Measurements from ENCODE around the gene TBXAS1. TPM values are rescaled to one million over a fixed set of nuclear protein-coding genes. Genes with fewer than 3 reads are reported as not detected.

The TBXAS1 gene
- total RNA-seq, 1 experiment from 2014 or later, result 2.2 TPM

DNA sequence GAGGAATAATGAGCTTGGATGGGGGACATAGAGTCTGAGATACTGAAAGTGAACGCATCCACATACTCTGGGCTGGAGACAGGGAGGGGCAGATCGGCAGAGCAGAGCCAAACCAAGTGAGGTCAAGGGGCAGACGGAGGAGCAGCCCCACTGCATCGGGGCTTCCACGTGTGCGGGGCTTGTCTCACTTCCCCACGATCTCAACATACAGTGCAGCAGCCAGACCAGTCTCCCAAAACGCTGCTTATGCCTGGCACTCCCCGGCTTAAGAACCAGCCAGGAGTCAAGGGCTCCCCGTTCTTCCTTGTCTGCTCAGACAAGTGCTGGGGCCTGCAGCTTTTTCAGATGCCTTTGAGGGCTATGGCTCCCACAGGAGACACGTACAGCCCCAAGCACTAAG lies 190.1 kb downstream of the TBXAS1 start:
- ChIA-PET CTCF (no interaction called here), POLR2A (ENCODE audit: unreplicated experiment) (no interaction called here)
- no peak overlapping the region for H3K27ac ChIP-seq
- no peak for DNase-seq
- intact Hi-C loops (cut with micrococcal nuclease; ENCODE audit: unreplicated experiment), result no loop called here
- no peak overlapping the region for H3K4me2 ChIP-seq
- H3K4me3 ChIP-seq, result no peak overlapping the region
- H3F3A ChIP-seq (ENCODE audit: insufficient read depth, low read depth), result no peaks in the 10 kb centered on the region; the same call in 1 of the 2 replicates
- no peak for TF ChIP-seq EZH2 (IDR thresholded peaks at IDR 0.05; ENCODE audit: low read depth)
- TF ChIP-seq, protein P1, sequence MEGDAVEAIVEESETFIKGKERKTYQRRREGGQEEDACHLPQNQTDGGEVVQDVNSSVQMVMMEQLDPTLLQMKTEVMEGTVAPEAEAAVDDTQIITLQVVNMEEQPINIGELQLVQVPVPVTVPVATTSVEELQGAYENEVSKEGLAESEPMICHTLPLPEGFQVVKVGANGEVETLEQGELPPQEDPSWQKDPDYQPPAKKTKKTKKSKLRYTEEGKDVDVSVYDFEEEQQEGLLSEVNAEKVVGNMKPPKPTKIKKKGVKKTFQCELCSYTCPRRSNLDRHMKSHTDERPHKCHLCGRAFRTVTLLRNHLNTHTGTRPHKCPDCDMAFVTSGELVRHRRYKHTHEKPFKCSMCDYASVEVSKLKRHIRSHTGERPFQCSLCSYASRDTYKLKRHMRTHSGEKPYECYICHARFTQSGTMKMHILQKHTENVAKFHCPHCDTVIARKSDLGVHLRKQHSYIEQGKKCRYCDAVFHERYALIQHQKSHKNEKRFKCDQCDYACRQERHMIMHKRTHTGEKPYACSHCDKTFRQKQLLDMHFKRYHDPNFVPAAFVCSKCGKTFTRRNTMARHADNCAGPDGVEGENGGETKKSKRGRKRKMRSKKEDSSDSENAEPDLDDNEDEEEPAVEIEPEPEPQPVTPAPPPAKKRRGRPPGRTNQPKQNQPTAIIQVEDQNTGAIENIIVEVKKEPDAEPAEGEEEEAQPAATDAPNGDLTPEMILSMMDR (conservative IDR thresholded peaks at IDR 0.05), result no peak
- no peaks in the 10 kb centered on the region for H3K9me3 ChIP-seq (ENCODE audit: insufficient read depth, low read depth)
- H3K79me2 ChIP-seq (ENCODE audit: low read depth), result no peaks in the 10 kb centered on the region
- no peaks in the 10 kb centered on the region for H3K9me2 ChIP-seq (ENCODE audit: insufficient read depth)
- H3K27me3 ChIP-seq (ENCODE audit: insufficient read depth, low read depth), result 0 out of 2 replicates have a peak, but pooled peaks cover 5% of the 10 kb centered on the region
- no peak overlapping the region for H2AFZ ChIP-seq
- no peaks in the 10 kb centered on the region for H4K20me1 ChIP-seq (ENCODE audit: insufficient read depth)
- no peaks in the 10 kb centered on the region for H3K4me1 ChIP-seq (replicated peaks; ENCODE audit: insufficient read depth)
- no TSS peak for BruUV-seq (replicated peaks)
- no peaks in the 10 kb centered on the region for H3K36me3 ChIP-seq (ENCODE audit: low read depth)

DNA sequence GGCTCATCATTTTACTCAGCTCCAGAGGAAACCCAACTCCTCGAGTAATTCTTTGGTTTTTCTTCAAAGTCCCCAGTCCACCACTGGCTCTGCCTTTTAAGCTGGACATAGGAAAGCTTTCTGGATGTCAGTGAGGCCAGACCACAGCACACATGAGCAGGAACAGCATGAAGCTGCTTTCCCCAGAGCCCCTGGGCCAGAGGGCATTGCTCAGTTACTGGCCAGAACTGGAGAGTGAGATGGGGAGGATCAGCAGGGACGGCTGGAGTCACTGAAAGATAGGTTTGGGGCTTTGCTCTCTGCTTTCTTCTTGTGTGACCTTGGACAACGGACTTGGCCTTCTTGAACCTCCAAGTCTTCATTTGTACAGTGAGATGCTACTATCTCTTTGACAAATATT lies 190.5 kb downstream of the TBXAS1 start:
- no peaks in the 10 kb centered on the region for H3K36me3 ChIP-seq (ENCODE audit: low read depth)
- H4K20me1 ChIP-seq (ENCODE audit: insufficient read depth), result no peaks in the 10 kb centered on the region
- H3F3A ChIP-seq (ENCODE audit: insufficient read depth, low read depth), result no peaks in the 10 kb centered on the region; the same call in 1 of the 2 replicates
- H3K4me3 ChIP-seq, result no peak overlapping the region
- H2AFZ ChIP-seq, result no peak overlapping the region
- TF ChIP-seq EZH2 (IDR thresholded peaks at IDR 0.05; ENCODE audit: low read depth), result no peak
- ChIA-PET POLR2A (ENCODE audit: unreplicated experiment) (no interaction called here), CTCF (no interaction called here)
- intact Hi-C loops (cut with micrococcal nuclease; ENCODE audit: unreplicated experiment), result no loop called here
- 0 out of 2 replicates have a peak, but pooled peaks cover 5% of the 10 kb centered on the region for H3K27me3 ChIP-seq (ENCODE audit: insufficient read depth, low read depth)
- no peaks in the 10 kb centered on the region for H3K9me3 ChIP-seq (ENCODE audit: insufficient read depth, low read depth)
- H3K4me2 ChIP-seq, result no peak overlapping the region
- no peaks in the 10 kb centered on the region for H3K4me1 ChIP-seq (replicated peaks; ENCODE audit: insufficient read depth)
- no peak overlapping the region for H3K27ac ChIP-seq
- H3K79me2 ChIP-seq (ENCODE audit: low read depth), result no peaks in the 10 kb centered on the region
- no TSS peak for BruUV-seq (replicated peaks)
- no peak for DNase-seq
- H3K9me2 ChIP-seq (ENCODE audit: insufficient read depth), result no peaks in the 10 kb centered on the region

DNA sequence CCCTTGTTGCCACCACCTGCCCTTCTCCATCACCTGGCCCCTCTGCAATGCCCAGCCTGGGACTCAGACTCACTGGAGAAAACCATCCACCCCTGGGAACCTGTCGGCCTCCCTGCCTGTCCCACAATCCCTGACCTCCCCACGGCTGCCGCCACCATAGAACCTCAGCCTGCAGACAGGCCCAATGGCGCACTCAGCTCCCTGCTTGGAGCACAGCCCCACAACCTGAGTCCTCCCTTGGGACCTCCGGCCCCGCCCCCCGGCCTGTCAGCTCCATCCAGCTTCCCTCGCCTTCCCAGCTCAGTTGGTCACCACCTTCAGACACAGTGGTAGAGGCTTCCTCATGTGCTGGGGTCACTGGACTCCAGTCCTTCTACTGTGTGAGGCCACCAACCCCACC lies 192.5 kb downstream of the TBXAS1 start:
- H3K79me2 ChIP-seq (ENCODE audit: low read depth), result no peaks in the 10 kb centered on the region
- no peaks in the 10 kb centered on the region for H3K4me1 ChIP-seq (replicated peaks; ENCODE audit: insufficient read depth)
- H3K27ac ChIP-seq, result no peak overlapping the region
- no peak overlapping the region for H3K4me2 ChIP-seq
- H2AFZ ChIP-seq, result no peak overlapping the region
- TF ChIP-seq, protein P1 (conservative IDR thresholded peaks at IDR 0.05), result no peak
- TF ChIP-seq EZH2 (IDR thresholded peaks at IDR 0.05; ENCODE audit: low read depth), result no peak
- no peaks in the 10 kb centered on the region for H4K20me1 ChIP-seq (ENCODE audit: insufficient read depth)
- H3K9me2 ChIP-seq (ENCODE audit: insufficient read depth), result no peaks in the 10 kb centered on the region
- CTCF ChIA-PET, result no interaction called here
- DNase-seq, result no peak
- no TSS peak for BruUV-seq (replicated peaks)
- H3F3A ChIP-seq (ENCODE audit: insufficient read depth, low read depth), result no peaks in the 10 kb centered on the region; the same call in 1 of the 2 replicates
- no peak overlapping the region for H3K4me3 ChIP-seq
- no peaks in the 10 kb centered on the region for H3K36me3 ChIP-seq (ENCODE audit: low read depth)
- H3K27me3 ChIP-seq (ENCODE audit: insufficient read depth, low read depth), result no peaks in the 10 kb centered on the region
- no peaks in the 10 kb centered on the region for H3K9me3 ChIP-seq (ENCODE audit: insufficient read depth, low read depth)
- POLR2A ChIA-PET (ENCODE audit: unreplicated experiment), result no interaction called here
- intact Hi-C loops (cut with micrococcal nuclease; ENCODE audit: unreplicated experiment), result no loop called here

GRCh38 chr7:140022582-140023211 lies 193.6 kb downstream of the TBXAS1 start:
- H3K4me2 ChIP-seq, result no peak overlapping the region
- H3F3A ChIP-seq (ENCODE audit: insufficient read depth, low read depth), result no peaks in the 10 kb centered on the region; the same call in 1 of the 2 replicates
- no peaks in the 10 kb centered on the region for H3K36me3 ChIP-seq (ENCODE audit: low read depth)
- no peak overlapping the region for H2AFZ ChIP-seq
- no TSS peak for BruUV-seq (replicated peaks)
- H3K27me3 ChIP-seq (ENCODE audit: insufficient read depth, low read depth), result no peaks in the 10 kb centered on the region
- ChIA-PET CTCF (no interaction called here), POLR2A (ENCODE audit: unreplicated experiment) (no interaction called here)
- no peaks in the 10 kb centered on the region for H3K9me3 ChIP-seq (ENCODE audit: insufficient read depth, low read depth)
- TF ChIP-seq, protein P1 (conservative IDR thresholded peaks at IDR 0.05), result no peak
- DNase-seq, result no peak
- no peak overlapping the region for H3K27ac ChIP-seq
- no peaks in the 10 kb centered on the region for H4K20me1 ChIP-seq (ENCODE audit: insufficient read depth)
- no peaks in the 10 kb centered on the region for H3K79me2 ChIP-seq (ENCODE audit: low read depth)
- intact Hi-C loops (cut with micrococcal nuclease; ENCODE audit: unreplicated experiment), result no loop called here
- H3K4me3 ChIP-seq, result no peak overlapping the region
- no peaks in the 10 kb centered on the region for H3K4me1 ChIP-seq (replicated peaks; ENCODE audit: insufficient read depth)
- no peaks in the 10 kb centered on the region for H3K9me2 ChIP-seq (ENCODE audit: insufficient read depth)
